ENCODE results near the gene PRKAG3. TPM values are rescaled to one million over a fixed set of nuclear protein-coding genes. Genes with fewer than 3 reads are reported as not detected.

PRKAG3 gene
- total and polyA plus RNA-seq, 2 donors (not counting 1 experiment from before 2014, with no cell fraction given): not detected

DNA sequence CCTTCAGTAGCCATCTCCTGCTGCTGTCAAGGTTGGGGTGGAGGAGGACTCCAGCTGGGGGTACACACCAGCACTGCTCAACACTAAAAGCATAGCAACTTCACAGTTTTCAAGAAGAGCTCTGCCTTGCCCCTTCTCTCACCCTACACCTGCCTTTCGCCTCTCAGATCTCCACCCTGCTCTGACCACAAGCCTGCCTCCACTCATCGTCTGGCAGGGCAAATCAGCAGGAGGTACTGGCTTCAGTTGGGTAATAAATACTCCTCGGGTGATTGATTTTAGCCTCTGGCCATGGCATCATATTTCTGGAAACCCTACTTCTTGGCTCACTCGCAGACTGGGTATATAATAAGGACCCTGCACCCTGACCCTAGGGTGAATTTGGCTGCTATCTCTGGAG, 3.1 kb upstream of the PRKAG3 start:
- ChIA-PET CTCF (no interaction called here), POLR2A (no interaction called here)
- Histone ChIP-seq H3K27me3 (replicated peaks in 1 of 4; ENCODE audit: control extremely low read depth in 1 of 4, control insufficient read depth in 3 of 4, insufficient read depth in 4 of 4, low read length in 3 of 4) (peaks cover 0 to 27% (median 14%) of the 10 kb centered on the region in 4 experiments), H3K4me3 (ENCODE audit: control extremely low read depth in 1 of 5, extremely low read depth in 1 of 5, insufficient read depth in 1 of 5, low read depth in 2 of 5, low read length in 4 of 5) (no peak overlapping the region), H2AFZ (ENCODE audit: insufficient read depth, low read depth, low read length, poor library complexity, severe bottlenecking) (no peak overlapping the region), H3K36me3 (replicated peaks in 1 of 2; ENCODE audit: control extremely low read depth in 1 of 2, control insufficient read depth in 1 of 2, extremely low read depth in 1 of 2, insufficient read depth in 2 of 2, low read length in 1 of 2) (no peaks in the 10 kb centered on the region), H3K27ac (ENCODE audit: low read length in 2 of 2) (no peak overlapping the region), H3K4me2 (replicated peaks; ENCODE audit: low read depth, low read length, poor library complexity, severe bottlenecking) (no peak overlapping the region), H3K9me3 (ENCODE audit: control extremely low read depth in 1 of 3, control insufficient read depth in 2 of 3, insufficient read depth in 1 of 3, low read length in 2 of 3) (peaks cover 0 to 4% (median 0%) of the 10 kb centered on the region in 3 donors), H4K20me1 (ENCODE audit: control insufficient read depth, insufficient read depth, low read length, poor library complexity, severe bottlenecking) (no peaks in the 10 kb centered on the region), H3K4me1 (ENCODE audit: control insufficient read depth in 2 of 2, insufficient read depth in 2 of 2, low read length in 2 of 2) (no peaks in the 10 kb centered on the region), H3K79me2 (ENCODE audit: control insufficient read depth, insufficient read depth, low read length) (no peaks in the 10 kb centered on the region), H3K9ac (ENCODE audit: low read length) (no peak overlapping the region)
- WGBS (ENCODE audit: insufficient coverage): 76% methylated on average over 4 of the region's 4 CpGs
- Mint-ChIP-seq H3K4me1 (no peaks in the 10 kb centered on the region), H3K27ac (no peak overlapping the region), H3K27me3 (peaks cover 61% of the 10 kb centered on the region), H3K4me3 (no peak overlapping the region), H3K9me3 (ENCODE audit: insufficient read depth) (peaks cover 3% of the 10 kb centered on the region)
- intact Hi-C loops (cut with micrococcal nuclease): no loop called here
- TF ChIP-seq EZH2 (IDR thresholded peaks at IDR 0.05; ENCODE audit: borderline replicate concordance, insufficient read depth, low read depth, low read length, poor library complexity, severe bottlenecking): no peak
- TF ChIP-seq, protein P1, sequence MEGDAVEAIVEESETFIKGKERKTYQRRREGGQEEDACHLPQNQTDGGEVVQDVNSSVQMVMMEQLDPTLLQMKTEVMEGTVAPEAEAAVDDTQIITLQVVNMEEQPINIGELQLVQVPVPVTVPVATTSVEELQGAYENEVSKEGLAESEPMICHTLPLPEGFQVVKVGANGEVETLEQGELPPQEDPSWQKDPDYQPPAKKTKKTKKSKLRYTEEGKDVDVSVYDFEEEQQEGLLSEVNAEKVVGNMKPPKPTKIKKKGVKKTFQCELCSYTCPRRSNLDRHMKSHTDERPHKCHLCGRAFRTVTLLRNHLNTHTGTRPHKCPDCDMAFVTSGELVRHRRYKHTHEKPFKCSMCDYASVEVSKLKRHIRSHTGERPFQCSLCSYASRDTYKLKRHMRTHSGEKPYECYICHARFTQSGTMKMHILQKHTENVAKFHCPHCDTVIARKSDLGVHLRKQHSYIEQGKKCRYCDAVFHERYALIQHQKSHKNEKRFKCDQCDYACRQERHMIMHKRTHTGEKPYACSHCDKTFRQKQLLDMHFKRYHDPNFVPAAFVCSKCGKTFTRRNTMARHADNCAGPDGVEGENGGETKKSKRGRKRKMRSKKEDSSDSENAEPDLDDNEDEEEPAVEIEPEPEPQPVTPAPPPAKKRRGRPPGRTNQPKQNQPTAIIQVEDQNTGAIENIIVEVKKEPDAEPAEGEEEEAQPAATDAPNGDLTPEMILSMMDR (IDR thresholded peaks at IDR 0.05): no peak
- ATAC-seq (ENCODE audit: low read depth) (no peak), DNase-seq (no peak)

DNA sequence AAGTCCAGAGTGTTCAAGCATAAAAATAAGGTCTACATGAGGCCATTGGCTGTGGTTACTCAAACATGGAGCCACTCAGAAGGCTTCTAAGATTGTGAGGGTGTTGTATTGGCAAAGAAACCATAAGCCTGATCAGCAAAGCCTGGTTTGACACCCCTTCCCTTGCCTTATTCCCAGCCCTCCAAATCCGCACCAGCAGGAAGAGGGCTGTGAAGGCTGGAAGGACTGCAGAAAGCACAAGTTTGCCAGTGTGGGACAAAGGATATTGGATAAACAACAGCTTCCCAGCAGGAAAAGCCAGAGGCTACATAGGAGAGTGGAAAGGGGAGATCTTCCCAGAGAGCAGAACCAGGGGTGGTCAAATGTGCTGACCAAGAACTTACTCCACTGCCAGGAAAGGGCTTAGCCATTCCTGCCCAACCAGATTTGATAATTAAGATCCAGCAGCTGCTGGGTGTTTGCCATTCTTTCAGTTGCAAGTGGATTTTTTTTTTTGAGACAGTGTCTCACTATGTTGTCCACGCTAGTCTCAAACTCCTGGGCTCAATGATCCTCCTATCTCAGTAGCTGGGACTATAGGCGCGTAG, 1.5 kb upstream of the PRKAG3 start:
- no peak overlapping the region for H2AFZ ChIP-seq (ENCODE audit: insufficient read depth, low read depth, low read length, poor library complexity, severe bottlenecking)
- ATAC-seq (ENCODE audit: low read depth): no peak
- no peak overlapping the region for H3K27ac ChIP-seq (ENCODE audit: low read length in 2 of 2)
- DNase-seq: no peak
- POLR2A ChIA-PET: no interaction called here
- Mint-ChIP-seq H3K4me1 (no peaks in the 10 kb centered on the region), H3K27ac (no peak overlapping the region), H3K9me3 (ENCODE audit: insufficient read depth) (peaks cover 3% of the 10 kb centered on the region), H3K4me3 (no peak overlapping the region), H3K27me3 (peaks cover 52% of the 10 kb centered on the region)
- no peak overlapping the region for H3K4me2 ChIP-seq (replicated peaks; ENCODE audit: low read depth, low read length, poor library complexity, severe bottlenecking)
- no peaks in the 10 kb centered on the region for H3K4me1 ChIP-seq (ENCODE audit: control insufficient read depth in 2 of 2, insufficient read depth in 2 of 2, low read length in 2 of 2)
- H3K4me3 ChIP-seq (ENCODE audit: control extremely low read depth in 1 of 5, extremely low read depth in 1 of 5, insufficient read depth in 1 of 5, low read depth in 2 of 5, low read length in 4 of 5): no peak overlapping the region
- TF ChIP-seq EZH2 (IDR thresholded peaks at IDR 0.05; ENCODE audit: borderline replicate concordance, insufficient read depth, low read depth, low read length, poor library complexity, severe bottlenecking): no peak
- TF ChIP-seq, protein P1 (IDR thresholded peaks at IDR 0.05): no peak
- H3K27me3 ChIP-seq (replicated peaks in 1 of 4; ENCODE audit: control extremely low read depth in 1 of 4, control insufficient read depth in 3 of 4, insufficient read depth in 4 of 4, low read length in 3 of 4): peaks cover 0 to 26% (median 9%) of the 10 kb centered on the region in 4 experiments
- no peaks in the 10 kb centered on the region for H3K79me2 ChIP-seq (ENCODE audit: control insufficient read depth, insufficient read depth, low read length)
- peaks cover 0 to 4% (median 0%) of the 10 kb centered on the region in 3 donors for H3K9me3 ChIP-seq (ENCODE audit: control extremely low read depth in 1 of 3, control insufficient read depth in 2 of 3, insufficient read depth in 1 of 3, low read length in 2 of 3)
- CTCF ChIA-PET: no interaction called here
- WGBS (ENCODE audit: insufficient coverage): no CpG with 5 or more reads among the region's 4 CpGs
- H3K9ac ChIP-seq (ENCODE audit: low read length): no peak overlapping the region
- H4K20me1 ChIP-seq (ENCODE audit: control insufficient read depth, insufficient read depth, low read length, poor library complexity, severe bottlenecking): no peaks in the 10 kb centered on the region
- no peaks in the 10 kb centered on the region for H3K36me3 ChIP-seq (replicated peaks in 1 of 2; ENCODE audit: control extremely low read depth in 1 of 2, control insufficient read depth in 1 of 2, extremely low read depth in 1 of 2, insufficient read depth in 2 of 2, low read length in 1 of 2)
- intact Hi-C loops (cut with micrococcal nuclease): no loop called here

Measured in B cell (primary cell).